HFF-Myc (cell line): Measurements from ENCODE around the gene MPHOSPH10.

Source experiments
- DNase-seq: peaks from one replicate; pipeline ENCODE4 v3.0.0-alpha.2; 2011; ENCODE audit warnings: low read depth; ENCODE audit errors: extremely low read depth
- H3K4me3 ChIP-seq: replicated peaks from 2 replicates; pipeline ENCODE4 v1.5.1; 2011; ENCODE audit warnings: low read depth, mild to moderate bottlenecking, control low read depth, low read length
- CTCF ChIP-seq: IDR thresholded peaks from 2 replicates; pipeline ENCODE4 v1.5.1; 2012; ENCODE audit warnings: mild to moderate bottlenecking, low read depth, low read length, control low read depth; ENCODE audit errors: missing control alignments

Gene MPHOSPH10

DNA sequence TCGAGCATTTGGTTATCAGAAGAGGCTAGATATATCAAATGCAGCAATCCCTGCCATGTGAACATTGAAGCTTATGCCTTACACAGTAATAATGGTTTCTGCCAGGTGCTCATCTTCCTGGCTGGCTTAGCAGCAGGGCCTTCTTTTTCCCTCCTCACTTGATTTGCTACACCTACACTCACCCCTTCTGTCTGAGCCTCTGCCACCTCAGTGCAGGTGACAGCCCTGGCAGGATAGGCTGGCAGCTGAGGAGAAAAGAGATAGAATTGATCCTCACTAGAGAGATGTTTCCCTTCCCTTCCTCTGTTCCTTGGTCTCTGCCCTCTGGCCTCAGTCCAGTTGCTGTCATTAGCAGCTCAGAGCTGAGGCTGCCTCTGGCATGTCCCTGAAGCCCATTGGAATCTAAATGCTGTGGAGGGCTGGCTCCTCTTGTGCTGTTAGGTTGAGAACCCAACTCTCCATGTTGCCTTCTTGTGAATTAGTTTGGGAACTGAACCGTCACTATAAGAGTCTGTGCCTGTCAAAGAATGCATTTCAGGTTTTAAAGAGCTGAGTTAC is 18.2 kb downstream of the MPHOSPH10 start:
- H3K4me3 ChIP-seq, result no peak overlapping the region
- no peak for TF ChIP-seq CTCF
- DNase-seq, result no peak

DNA sequence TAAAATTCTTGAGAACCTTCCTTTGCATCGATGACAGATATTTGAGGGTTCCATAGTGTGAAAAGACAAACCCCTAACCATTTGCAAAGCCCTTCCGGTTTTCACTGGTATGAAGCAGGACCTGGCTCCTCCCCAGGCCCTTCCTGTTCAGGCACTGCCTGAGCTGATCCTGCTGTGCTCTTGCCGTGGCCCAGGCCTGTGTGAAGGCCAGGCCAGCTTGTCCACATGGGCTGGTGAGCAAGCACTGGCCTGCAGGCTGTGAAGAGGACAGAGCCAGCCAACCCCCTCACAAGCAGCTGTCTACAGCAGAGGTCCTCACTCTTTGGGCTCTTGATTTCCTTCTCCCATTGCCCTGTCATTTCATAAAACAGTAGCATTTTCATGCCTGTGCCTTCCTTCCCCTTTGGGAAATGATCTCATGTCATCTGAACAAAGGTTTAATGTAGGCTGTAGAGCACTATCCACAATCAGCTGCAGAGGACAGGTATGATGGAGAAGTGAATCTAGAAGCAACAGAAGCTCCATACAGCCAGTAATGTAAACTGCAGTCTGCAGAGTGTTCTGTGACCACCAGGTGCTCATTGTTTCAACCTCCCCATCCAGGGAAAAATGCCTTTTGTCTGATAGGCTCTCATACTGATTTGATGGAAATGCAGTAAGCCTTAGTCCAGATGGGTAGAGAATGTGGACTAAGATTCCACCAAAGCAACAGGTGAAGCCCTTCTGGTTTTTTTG is 19.8 kb downstream of the MPHOSPH10 start:
- TF ChIP-seq CTCF, result no peak
- DNase-seq, result no peak
- H3K4me3 ChIP-seq, result no peak overlapping the region

DNA sequence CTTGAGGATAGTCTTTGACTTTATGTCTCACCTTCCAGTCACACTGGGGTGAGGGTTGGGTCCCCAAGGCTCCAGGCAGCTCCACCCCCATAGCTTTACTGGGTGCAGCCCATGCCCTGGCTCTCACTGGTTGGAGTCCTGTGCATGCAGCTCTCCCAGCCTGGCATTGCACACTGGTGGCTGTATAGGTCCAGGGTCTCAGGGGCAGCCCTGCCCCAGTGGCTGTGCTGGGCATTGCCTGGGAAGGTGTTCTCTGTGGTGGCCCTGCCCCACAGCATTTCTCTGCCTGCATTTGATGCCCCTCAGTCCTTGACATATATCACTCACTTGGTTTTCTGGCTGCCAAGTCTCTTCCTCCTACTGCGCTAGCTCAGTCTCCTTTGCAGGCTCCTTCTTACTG is 21.2 kb downstream of the MPHOSPH10 start:
- no peak overlapping the region for H3K4me3 ChIP-seq
- TF ChIP-seq CTCF, result no peak
- DNase-seq, result no peak

- no peak for DNase-seq
- TF ChIP-seq CTCF, result no peak
- H3K4me3 ChIP-seq, result no peak overlapping the region
Measured at GRCh38 chr2:71153585-71154224, 23.3 kb downstream of the MPHOSPH10 start.

DNA sequence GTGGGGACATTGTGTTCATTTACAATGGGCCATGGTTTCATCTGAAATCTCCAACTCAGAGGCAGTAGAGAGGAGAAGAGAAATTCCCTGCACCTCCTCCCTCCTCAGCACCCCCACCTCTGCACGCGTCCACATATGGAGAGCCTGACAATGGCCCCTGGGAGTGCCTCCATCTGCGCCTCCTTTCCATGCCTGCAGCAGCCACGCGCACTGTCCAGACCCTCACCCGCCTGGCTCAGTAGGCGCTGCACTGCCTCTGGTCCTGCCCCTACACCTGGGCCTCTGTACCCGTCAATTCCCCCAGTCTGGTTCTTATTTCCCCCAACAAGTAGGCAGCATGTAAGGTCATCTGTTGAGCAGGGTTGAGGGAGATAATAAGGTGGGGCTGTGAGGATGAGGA is 23.8 kb downstream of the MPHOSPH10 start:
- H3K4me3 ChIP-seq, result no peak overlapping the region
- TF ChIP-seq CTCF, result no peak
- DNase-seq, result no peak

- no peak for TF ChIP-seq CTCF
- H3K4me3 ChIP-seq, result no peak overlapping the region
- no peak for DNase-seq
Measured at GRCh38 chr2:71154798-71155197, 24.4 kb downstream of the MPHOSPH10 start.
